Tibial nerve (tissue), 4 donors: ENCODE data around the gene PRKCH. TPM values are rescaled to one million over a fixed set of nuclear protein-coding genes. Genes with fewer than 3 reads are reported as not detected.

Experiments
- DNase-seq, 2 donors: peaks; one replicate each; pipeline ENCODE4 v3.0.0-alpha.2; 2019; ENCODE audit warnings: low spot score in 2 of 2
- H3K27ac ChIP-seq, 4 donors: fragments of 200-600 bp; sonication (generic) in 3 of 4; one replicate each; pipeline ENCODE4 v1.5.1; 2017 to 2019; ENCODE audit warnings: mild to moderate bottlenecking in 1 of 4
- H3K27me3 ChIP-seq, 2 donors: fragments of 200-600 bp; sonication (generic) in 1 of 2; one replicate each; pipeline versions ENCODE4 v1.5.1 to v1.6.0; 2017 to 2019
- H3K36me3 ChIP-seq, 3 donors: fragments of 200-600 bp; sonication (generic); one replicate each; pipeline ENCODE4 v1.5.1; 2018 to 2019
- H3K4me1 ChIP-seq, 4 donors: fragments of 200-600 bp; sonication (generic) in 3 of 4; one replicate each; pipeline ENCODE4 v1.5.1; 2017 to 2019
- H3K4me3 ChIP-seq, 4 donors: fragments of 200-600 bp; sonication (generic) in 3 of 4; one replicate each; pipeline ENCODE4 v1.5.1; 2017 to 2019; ENCODE audit warnings: mild to moderate bottlenecking in 1 of 4, moderate library complexity in 1 of 4
- H3K9me3 ChIP-seq, 4 donors: fragments of 200-600 bp; sonication (generic) in 3 of 4; one replicate each; pipeline ENCODE4 v1.5.1; 2017 to 2019
- EP300 ChIP-seq, 2 donors: sonication (generic); formaldehyde crosslinking; IDR thresholded peaks; one replicate each; pipeline ENCODE4 v1.6.1; 2017; ENCODE audit warnings: antibody characterized with exemption in 2 of 2, mild to moderate bottlenecking in 1 of 2
- POLR2A ChIP-seq, 2 donors: fragments of 450-650 bp; IDR thresholded peaks; one replicate each; pipeline ENCODE4 v1.6.1; 2017; ENCODE audit warnings: antibody characterized with exemption in 2 of 2, mild to moderate bottlenecking in 2 of 2, moderate library complexity in 2 of 2
- WGBS, 2 donors: methylation state at CpG; one replicate each; pipeline ENCODE4 v1.1.5; 2018; 5-methylcytosine and 5-hydroxymethylcytosine counted together
- total RNA-seq, 4 donors: library from RNA; depleted of rRNA; stranded (reverse); fragments of >200 nt; gene quantifications; one replicate each; pipeline ENCODE4 v1.1.0, GENCODE V29; 2016
- TF ChIP-seq, protein P1 (sequence below), 5 experiments: fragments of 200-600 bp in 3 of 5; fragments of 450-650 bp in 2 of 5; sonication (generic) in 3 of 5; IDR thresholded peaks; one replicate each; pipeline ENCODE4 v1.5.1; 2016 to 2019; ENCODE audit warnings: antibody characterized with exemption in 5 of 5, mild to moderate bottlenecking in 3 of 5, moderate library complexity in 2 of 5

The PRKCH gene
- total RNA-seq, 4 donors from 2014 or later = 26.4 to 33.9 (median 29.2) TPM

DNA sequence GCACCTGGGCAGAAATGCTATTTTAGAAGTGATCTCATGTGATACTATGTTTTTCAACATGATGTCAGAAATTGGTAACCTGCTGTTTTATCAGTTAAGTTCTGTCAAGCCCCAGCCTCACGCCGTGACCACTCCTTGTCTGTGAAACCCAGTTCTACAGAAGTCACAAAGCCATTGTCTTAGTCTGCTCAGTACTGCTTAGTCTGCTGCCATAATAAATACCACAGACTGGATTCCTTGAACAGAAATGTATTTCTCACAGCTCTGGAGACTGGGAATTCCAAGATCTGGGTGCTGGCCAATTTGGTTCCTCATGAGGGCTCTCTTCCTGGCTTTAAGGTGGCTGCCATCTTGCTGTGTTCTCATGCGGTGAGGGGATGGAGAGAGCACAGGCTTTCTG is 176.9 kb downstream of the PRKCH start:
- Histone ChIP-seq H3K27me3 (no peaks in the 10 kb centered on the region), H3K27ac (peak overlapping the region in 2 of 4 donors; percentile 42 to 54), H3K9me3 (no peaks in the 10 kb centered on the region), H3K36me3 (no peaks in the 10 kb centered on the region), H3K4me3 (no peak overlapping the region), H3K4me1 (peaks cover 0 to 20% (median 0%) of the 10 kb centered on the region in 4 donors)
- DNase-seq = no peak
- WGBS, 2 donors = 22 to 26% methylated on average over 3 of the region's 3 CpGs
- no peak for TF ChIP-seq EP300 (IDR thresholded peaks at IDR 0.05)
- TF ChIP-seq POLR2A (IDR thresholded peaks at IDR 0.05) = no peak
- TF ChIP-seq, protein P1, sequence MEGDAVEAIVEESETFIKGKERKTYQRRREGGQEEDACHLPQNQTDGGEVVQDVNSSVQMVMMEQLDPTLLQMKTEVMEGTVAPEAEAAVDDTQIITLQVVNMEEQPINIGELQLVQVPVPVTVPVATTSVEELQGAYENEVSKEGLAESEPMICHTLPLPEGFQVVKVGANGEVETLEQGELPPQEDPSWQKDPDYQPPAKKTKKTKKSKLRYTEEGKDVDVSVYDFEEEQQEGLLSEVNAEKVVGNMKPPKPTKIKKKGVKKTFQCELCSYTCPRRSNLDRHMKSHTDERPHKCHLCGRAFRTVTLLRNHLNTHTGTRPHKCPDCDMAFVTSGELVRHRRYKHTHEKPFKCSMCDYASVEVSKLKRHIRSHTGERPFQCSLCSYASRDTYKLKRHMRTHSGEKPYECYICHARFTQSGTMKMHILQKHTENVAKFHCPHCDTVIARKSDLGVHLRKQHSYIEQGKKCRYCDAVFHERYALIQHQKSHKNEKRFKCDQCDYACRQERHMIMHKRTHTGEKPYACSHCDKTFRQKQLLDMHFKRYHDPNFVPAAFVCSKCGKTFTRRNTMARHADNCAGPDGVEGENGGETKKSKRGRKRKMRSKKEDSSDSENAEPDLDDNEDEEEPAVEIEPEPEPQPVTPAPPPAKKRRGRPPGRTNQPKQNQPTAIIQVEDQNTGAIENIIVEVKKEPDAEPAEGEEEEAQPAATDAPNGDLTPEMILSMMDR (IDR thresholded peaks at IDR 0.05) = no peak

DNA sequence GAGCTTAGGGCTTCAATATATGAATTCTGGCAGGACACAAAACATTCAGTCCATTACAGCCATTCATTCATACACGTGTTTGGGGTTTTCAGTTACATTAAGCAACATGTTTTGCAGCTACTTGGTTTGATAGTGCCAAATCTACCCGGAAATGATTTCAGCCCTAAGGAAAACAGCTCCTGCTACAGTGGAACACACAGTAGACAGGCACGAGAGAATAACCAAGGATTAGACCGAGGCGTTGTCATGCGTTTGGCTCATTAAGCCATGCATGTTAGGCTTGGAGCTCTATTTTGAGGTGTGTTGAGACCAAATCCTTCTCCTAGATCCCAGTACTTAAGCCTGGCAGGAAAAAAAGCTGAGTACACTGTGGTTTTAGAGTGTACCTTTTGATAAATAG is 177.4 kb downstream of the PRKCH start:
- Histone ChIP-seq H3K36me3 (no peaks in the 10 kb centered on the region), H3K4me1 (peaks cover 0 to 22% (median 0%) of the 10 kb centered on the region in 4 donors), H3K9me3 (no peaks in the 10 kb centered on the region), H3K27me3 (no peaks in the 10 kb centered on the region), H3K27ac (peak overlapping the region in 2 of 4 donors; percentile 23 to 42), H3K4me3 (no peak overlapping the region)
- DNase-seq = no peak
- WGBS, 2 donors = 37 to 52% methylated on average over 6 of the region's 6 CpGs
- TF ChIP-seq EP300 (IDR thresholded peaks at IDR 0.05) (peak in 1 of 2 donors; percentile 40), POLR2A (IDR thresholded peaks at IDR 0.05) (no peak)
- TF ChIP-seq, protein P1 (IDR thresholded peaks at IDR 0.05) = no peak

DNA sequence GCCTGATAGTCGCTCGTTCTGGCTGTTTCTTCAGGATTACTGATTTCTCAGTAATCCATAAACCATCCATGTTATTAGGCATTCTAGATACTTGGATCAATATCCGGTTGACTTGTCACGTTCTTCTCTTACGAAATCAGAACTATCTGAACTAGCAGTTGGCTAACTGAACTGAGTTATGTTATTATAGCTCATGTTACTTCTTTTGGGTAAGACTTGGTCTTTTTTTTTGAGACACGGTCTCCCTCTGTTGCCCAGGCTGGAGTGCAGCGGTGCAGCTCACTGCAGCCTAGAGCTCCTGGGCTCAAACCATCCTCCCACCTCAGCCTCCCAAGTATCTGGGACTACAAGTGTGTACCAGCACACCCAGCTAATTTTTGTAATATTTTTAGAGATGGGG is 178.6 kb downstream of the PRKCH start:
- Histone ChIP-seq H3K27me3 (no peaks in the 10 kb centered on the region), H3K9me3 (no peaks in the 10 kb centered on the region), H3K4me3 (no peak overlapping the region), H3K27ac (no peak overlapping the region), H3K36me3 (no peaks in the 10 kb centered on the region), H3K4me1 (peaks cover 0 to 22% (median 0%) of the 10 kb centered on the region in 4 donors)
- 96 to 97% methylated on average over 7 of the region's 7 CpGs for WGBS, 2 donors
- DNase-seq = no peak
- TF ChIP-seq, protein P1 (IDR thresholded peaks at IDR 0.05) = no peak
- TF ChIP-seq POLR2A (IDR thresholded peaks at IDR 0.05) (no peak), EP300 (IDR thresholded peaks at IDR 0.05) (no peak)

DNA sequence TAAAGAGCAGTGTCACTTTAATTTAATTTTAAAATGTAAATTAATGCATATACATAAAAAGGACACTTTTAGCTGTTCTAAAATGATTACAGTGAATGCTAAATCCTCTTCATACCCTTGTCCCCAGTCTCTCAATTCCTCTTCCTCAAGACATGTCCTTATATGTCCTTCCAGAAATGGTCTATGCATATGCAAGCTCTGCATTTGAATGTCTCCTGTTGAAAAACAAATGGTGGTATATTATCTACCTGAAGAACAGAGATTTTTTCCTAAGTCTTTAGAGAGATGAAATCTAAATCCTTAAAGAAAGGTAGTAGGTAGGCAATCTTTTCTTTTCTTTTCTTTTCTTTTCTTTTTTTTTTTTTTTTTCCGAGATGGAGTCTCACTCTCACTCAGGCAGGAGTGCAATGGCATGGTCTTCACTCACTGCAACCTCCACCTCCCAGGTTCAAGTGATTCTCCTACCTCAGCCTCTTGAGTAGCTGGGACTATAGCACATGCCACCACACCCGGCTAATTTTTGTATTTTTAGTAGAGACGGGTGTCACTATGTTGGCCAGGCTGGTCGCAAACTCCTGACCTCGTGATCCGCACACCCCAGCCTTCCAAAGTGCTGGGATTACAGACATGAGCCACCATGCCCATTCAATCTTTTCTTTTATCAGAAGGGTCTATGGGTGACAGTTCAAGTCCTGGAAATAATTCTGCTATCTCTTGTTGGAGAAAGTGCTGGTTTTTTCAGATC is 180.5 kb downstream of the PRKCH start:
- H3K4me1 ChIP-seq = peaks cover 0 to 22% (median 2%) of the 10 kb centered on the region in 4 donors
- no peaks in the 10 kb centered on the region for H3K36me3 ChIP-seq
- no peak overlapping the region for H3K4me3 ChIP-seq
- H3K27ac ChIP-seq = peak overlapping the region in 1 of 4 donors; percentile 65
- TF ChIP-seq POLR2A (IDR thresholded peaks at IDR 0.05) = no peak
- TF ChIP-seq, protein P1 (IDR thresholded peaks at IDR 0.05) = no peak
- TF ChIP-seq EP300 (IDR thresholded peaks at IDR 0.05) = no peak
- H3K27me3 ChIP-seq = no peaks in the 10 kb centered on the region
- no peak for DNase-seq
- 91 to 95% methylated on average over 6 of the region's 6 CpGs for WGBS, 2 donors
- no peaks in the 10 kb centered on the region for H3K9me3 ChIP-seq

DNA sequence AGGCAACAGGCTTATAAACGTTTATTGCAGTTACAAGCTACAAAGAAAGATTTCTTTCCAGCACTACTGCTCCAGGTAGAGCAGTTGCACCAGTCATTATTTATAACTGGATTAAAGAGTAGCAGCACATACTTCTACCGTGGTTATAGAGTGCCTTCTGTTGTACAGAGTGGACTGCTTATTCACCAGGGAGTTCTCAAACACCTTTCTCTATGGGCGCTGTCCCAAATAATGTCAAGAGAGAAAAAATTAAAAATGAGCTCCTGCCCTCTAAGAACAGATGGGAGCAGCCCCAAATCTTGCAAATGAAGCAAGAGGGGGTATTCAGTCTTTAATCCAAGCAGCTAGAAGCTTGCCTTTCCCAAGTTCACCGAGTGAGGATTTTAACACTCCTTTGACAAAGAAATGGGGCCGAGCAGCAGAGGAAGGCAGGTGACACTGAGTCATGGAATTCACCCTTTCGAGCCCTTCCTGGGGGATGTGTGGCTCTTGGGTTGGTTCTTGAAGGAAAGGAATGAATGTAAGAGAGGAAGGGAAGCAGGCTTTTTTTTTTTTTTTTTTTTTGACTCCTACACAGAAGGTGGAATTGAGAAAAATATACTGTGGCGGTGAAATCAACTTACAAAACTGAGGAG is 181.2 kb downstream of the PRKCH start:
- WGBS, 2 donors = 56 to 60% methylated on average over 7 of the region's 7 CpGs
- H3K27me3 ChIP-seq = no peaks in the 10 kb centered on the region
- no peak for DNase-seq
- H3K36me3 ChIP-seq = no peaks in the 10 kb centered on the region
- no peak overlapping the region for H3K4me3 ChIP-seq
- peaks cover 0 to 22% (median 4%) of the 10 kb centered on the region in 4 donors for H3K4me1 ChIP-seq
- TF ChIP-seq, protein P1 (IDR thresholded peaks at IDR 0.05) = no peak
- TF ChIP-seq POLR2A (IDR thresholded peaks at IDR 0.05) = no peak
- TF ChIP-seq EP300 (IDR thresholded peaks at IDR 0.05) = no peak
- no peaks in the 10 kb centered on the region for H3K9me3 ChIP-seq
- peak overlapping the region in 2 of 4 donors; percentile 48 to 65 for H3K27ac ChIP-seq
